ENCODE measurements around the gene JMJD6.
"Not testable (repeated sequence)": the region's sequence is repeated elsewhere in the genome, so short reads cannot be mapped to it uniquely, and the experiment has no call there.

JMJD6 gene

DNA sequence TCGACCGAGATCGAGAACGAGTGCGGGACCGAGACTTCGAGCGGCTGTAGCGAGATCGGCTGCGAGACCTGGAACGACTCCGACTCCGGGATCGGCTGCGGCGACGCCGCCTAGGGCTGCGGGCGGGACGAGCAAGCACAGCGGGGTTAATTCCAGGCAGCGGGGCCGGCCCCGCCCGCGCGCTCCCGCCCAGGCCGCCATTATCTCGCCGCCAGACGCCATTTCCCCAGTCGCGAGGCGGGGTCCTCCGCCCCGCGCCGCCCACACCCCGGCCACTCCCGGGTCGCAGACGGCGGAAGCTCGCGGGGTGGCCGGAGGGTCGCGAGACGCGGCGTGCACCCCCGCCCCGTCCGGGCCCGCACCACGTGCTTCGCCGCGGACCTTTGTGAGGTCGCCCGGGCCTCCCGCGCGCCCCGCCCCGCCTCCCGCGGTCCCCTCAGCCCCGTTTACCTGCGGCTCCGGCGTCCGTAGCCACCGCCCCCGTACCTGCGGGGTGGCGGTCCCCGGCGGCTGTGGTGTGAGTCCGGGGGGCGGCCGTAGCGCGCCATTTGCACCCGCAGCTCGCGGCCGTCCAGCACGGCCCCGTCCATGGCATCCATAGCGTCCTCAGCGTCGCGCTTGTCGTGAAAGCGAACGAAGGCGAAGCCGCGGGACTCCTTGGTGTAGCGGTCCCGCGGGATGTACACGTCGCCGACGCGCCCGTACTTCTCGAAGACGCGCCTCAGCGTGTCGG, 10.1 kb upstream of the JMJD6 start:
- DNase-seq: peak; percentile 60

DNA sequence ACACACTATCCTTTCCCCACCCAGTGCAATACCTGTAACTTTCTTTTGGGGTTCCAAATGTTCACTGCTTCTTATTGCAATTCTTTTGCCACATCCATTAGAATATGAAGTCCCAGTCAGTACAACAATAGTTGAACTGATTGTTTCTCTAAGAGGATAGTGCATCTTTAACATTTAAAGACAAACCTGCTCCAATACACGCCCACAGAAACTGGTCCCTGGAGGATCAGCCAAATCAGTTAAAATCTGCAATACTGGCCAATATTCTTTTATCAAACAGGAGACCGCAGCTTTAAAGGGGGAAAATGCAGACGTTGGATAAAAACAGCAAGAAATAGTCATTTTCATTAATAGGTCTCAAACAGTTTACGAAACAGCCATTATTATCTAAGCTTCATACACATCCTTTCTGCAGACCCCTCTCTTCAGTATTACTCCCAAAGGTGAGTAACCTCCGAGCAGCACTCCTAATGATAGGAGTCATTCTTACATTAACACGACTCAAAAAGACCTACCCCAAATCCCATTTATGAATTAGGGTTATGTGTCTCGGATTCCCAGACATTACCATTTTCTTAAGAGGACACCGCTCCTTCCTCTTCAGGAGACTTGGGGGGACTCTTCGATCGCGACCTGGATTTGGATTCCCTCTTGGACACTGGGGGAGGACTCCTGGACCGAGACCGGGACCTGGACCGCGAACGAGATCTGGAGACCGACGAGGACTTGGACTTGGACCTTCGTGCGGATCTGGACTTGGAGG, 9.4 kb upstream of the JMJD6 start:
- no peak for DNase-seq

DNA sequence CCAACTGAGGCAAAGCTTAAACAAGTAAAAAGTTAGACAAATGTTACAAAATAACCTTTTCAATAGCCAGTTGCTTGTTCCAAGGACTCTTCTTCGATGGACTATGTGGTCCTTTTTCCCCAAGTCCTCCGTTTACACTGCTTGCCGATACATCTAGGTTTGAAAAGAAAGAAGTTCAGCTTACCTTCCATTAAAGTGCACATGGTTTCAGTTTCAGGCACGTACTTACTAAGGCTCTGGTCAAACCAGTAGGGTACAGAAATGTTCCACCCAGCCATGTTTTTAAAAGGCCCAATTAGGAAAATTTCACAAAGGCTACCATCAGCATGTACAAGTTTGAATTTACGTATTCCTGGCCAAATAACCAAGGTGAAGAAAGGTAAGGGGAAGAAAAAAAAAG, 8.6 kb upstream of the JMJD6 start:
- peak; percentile 70 for DNase-seq

DNA sequence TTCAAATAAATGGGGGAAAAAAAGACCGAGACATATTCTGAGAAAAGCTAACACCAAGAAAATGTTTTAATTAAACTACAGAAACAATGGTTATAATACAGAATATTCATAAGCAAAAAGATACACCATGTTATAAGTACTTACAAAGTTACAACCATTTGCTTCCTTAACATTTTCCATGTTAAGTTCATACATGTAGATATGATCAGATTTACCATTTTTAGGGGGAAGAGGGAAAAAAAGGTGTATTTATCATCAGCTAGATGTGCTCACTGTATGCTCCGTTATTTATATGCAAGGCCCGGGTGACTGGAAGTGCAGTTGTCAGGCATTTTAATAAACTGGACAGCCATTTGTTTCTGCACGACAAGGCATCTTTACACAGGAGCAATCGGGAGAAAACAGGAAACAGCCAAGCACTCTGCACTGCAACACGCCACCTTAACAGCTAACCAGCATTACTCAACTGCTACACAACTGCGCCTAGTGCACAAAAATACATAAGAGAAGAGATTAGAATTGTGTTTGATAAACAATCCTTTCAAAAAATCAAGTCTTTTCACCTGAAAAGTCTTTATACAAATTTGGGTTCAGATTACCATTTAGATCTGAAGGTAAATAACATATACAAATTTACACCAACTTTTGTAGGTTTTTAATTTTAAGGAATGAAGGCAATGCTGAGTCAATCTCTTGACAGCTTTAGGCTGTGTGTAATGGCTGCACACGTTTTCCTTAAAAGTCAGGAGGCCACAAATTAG, 7.9 kb upstream of the JMJD6 start:
- peak; percentile 52 for DNase-seq

DNA sequence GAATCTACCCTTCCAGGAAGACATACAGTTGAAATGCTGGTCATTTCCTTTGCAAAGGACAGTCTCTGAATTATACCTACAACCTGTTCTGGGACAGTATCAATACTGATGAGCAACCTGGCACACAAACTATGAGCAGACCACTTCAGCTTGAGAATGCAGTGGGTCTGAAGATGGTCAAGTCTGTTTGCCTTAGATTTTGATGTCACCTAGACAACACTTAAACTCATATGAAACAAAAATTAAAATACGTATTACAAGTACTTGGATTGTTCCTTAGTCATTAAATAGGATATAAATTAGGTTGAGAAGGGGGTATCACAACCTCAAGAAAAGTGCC, 7.2 kb upstream of the JMJD6 start:
- no peak for DNase-seq

- DNase-seq: peak; percentile 22
Measured at GRCh38 chr17:76732734-76733617, 6.6 kb upstream of the JMJD6 start.

DNA sequence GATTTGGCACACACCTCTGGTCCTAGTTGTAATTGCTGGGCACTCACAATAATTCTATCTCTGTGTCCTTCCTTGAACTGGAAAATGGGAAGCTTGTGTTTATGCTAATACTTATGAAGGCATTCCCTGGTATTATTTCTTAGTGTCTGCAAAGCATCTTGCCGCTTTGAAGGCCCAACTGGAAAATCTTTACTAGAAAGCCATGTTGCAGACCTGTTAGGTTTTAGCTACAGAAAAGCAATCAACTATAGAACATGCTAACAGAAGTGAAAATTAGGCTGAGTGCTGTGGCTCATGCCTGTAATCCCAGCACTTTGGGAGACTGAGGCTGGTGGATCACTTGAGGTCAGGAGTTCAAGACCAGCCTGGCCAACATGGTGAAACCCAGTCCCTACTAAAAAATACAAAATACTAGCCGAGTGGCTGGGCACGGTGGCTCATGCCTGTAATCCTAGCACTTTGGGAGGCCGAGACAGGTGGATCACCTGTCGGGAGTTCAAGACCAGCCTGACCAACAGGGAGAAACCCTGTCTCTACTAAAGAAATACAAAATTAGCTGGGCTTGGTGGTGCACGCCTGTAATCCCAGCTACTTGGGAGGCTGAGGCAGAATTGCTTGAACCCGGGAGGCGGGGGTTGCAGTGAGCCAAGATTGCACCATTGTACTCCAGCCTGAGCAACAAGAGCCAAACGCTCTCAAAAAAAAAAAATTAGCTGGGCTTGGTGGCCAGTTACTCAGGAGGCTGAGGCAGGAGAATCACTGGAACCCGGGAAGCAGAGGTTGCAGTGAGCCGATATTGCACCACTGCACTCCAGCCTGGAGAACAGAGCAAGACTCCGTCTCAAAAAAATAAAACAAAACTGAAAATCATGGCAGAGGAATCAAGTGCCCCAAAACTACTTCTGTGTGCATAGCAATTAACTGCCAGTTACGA, 5.7 kb upstream of the JMJD6 start:
- not testable (repeated sequence) for DNase-seq

DNA sequence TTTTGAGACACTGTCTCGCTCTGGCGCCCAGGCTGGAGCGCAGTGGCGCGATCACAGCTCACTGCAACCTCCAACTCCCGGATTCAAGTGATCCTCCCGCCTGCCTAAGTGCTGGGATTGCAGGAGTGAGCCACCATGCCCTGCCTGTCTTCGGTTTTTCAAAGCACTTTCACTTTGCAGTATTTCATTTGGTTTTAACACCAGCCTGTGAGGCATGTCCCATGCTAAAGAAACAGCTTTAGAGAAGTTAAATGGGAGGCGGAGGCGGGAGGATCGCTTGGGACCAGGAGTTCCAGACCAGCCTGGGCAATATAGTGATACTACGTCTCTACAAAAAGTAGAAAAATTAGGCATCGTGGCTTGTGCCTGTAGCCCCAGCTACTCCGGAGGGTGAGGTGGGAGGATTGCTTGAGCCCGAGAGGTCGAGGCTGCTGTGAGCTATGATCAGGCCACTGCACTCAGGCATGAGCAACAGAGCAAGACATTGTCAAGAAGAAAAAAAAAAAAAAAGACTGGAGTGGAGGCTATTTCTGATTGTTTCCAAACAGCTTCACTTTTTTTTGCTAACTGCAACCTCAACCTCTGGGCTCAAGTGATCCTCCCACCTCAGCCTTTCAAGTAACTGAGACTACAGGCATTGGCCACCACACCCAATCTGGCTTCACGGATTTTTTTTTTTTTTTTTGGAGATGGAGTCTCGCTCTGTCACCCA, 1.5 kb upstream of the JMJD6 start:
- DNase-seq: peak; percentile 35

DNA sequence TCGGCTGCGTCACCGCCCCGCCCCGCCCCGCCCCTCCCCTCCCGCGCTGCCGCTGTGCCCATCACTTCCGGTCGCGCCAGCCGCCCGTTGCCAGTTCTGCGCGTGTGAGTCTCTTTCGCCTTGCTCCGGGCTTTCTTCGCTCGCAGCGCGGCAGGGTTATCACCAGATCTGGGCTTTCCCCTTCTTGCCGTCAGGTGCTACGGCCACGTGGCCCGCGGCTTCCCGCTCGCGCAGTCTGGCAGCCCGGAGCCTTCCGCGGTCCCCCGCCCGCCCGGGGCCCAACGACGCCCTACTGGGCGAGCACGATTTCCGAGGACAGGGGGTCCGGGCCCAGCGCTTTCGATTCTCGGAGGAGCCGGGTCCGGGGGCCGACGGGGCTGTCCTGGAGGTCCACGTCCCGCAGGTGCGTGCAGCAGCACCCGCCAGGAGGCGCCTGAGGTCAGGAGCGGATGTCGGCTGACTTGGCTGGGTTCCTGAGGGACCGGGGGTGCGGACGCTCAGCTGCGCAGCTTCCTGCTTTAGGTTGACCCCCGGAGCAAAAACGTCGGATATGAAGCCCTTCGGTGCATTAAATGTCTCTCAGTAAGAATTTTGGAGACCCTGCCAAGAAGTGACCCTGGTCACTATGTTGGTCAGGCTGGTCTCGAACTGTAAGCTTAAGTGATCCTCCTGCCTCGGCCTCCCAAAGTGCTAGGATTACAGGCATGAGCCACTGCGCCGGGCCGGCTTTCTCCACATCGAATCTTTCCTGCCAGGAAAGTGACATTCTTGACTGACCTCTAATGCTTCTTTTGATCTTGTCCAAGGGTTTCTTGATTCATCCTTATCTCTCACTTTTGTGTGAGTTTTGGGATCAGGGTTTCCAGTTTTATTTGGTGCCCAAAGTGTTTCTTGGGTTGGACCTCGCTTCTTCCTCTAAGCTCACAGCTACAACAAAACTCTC, 641 bp upstream of the JMJD6 start, which contains the start of gene METTL23:
METTL23 (plus strand) TSS at position 64 of the 943 bp plus-strand sequence. CDS start 2,872 bp downstream, outside the sequence.
- peak; percentile 89 for DNase-seq

GRCh38 chr17:76725580-76726230, 701 bp downstream of the JMJD6 start:
- peak; percentile 74 for DNase-seq

DNA sequence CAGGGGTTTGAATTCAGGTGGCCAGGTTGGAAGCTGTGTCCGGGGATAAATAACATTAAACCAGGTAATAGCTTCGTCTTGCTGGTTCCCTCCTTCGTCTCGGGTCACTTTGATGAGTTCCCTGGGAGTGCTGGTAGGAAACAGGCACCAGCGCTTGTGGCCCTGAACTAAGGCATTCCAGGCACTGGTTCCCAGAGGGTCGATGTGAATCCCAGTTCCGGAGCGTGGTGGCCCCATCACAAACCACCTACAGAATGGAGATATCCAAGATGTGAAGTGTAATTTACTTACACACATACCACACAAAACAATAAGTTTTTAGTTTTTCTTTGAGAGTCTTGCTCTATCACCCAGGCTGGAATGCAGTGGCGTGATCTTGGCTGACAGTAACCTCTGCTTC, 2.6 kb downstream of the JMJD6 start:
- DNase-seq: no peak

DNA sequence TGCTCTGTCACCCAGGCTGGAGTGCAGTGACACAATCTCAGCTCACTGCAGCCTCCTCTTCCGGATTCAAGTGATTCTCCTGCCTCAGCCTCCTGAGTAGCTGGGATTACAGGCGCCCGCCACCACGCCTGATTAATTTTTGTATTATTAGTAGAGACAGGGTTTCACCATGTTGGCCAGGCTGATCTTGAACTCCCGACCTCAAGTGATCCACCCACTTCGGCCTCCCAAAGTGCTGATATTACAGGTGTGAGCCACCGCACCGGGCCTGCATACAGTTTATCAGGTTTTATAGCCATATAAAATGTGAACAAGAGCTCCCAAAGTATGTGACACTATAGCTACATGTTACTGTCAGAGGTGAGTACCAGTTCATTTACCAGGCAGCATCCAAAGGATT, 3.4 kb downstream of the JMJD6 start:
- not testable (repeated sequence) for DNase-seq

DNA sequence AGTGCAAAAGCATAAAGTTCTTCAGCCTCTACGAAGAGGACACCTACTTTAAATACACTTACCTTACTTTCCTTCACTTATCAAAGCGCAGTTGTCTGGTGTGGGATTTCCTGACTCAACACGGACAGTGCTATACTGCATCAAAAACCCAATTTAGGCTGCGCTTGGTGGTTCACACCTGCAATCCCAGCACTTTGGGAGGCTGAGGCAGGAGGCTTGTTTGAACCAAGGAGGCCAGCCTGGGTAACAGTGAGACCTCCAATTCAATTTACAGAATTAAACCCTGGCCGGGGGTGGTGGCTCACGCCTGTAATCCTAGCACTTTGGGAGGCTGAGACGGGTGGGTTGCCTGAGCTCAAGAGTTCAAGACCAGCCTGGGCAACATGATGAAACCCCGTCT, 4.1 kb downstream of the JMJD6 start:
- no peak for DNase-seq

DNA sequence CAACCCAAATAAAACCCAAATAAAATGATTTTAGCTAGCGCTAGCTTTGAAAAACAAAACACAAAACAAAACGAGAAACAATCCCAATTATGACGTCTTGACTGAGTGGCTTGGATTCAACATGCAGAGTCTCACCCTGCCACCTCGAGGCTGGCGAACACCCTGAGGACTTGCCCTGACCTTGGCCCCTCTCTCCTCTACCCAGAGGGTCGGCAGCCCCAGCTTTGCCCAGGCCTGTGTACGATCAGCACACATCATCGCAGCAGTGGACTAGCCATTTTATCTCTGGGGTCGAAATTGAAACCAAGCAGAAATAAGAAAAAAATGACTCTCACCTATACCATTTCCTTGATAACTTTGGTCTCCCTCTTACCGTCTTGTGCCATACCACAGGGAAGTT, 4.9 kb downstream of the JMJD6 start:
- DNase-seq: no peak

GRCh38 chr17:76720941-76721340, 5.5 kb downstream of the JMJD6 start:
- DNase-seq: no peak

DNA sequence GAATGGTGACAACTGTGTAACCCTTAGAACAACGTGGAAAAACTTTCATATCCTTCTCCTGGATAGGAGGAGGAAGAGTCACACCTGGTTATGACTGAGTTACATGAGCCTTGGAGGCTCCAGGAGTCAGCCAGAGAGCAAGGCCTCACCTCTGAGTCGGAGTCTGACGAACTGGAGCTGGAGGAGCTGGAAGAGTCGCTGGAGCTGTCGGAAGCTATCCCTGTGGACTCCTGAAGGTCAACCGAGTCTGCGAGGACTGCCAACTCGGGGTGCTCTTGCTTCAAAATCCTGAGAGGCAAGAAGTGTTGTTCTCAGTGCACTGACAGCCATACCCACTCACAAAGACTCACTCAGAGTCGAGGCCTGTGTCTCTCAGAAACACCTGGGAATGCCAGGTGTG, 6.2 kb downstream of the JMJD6 start:
- DNase-seq: no peak

DNA sequence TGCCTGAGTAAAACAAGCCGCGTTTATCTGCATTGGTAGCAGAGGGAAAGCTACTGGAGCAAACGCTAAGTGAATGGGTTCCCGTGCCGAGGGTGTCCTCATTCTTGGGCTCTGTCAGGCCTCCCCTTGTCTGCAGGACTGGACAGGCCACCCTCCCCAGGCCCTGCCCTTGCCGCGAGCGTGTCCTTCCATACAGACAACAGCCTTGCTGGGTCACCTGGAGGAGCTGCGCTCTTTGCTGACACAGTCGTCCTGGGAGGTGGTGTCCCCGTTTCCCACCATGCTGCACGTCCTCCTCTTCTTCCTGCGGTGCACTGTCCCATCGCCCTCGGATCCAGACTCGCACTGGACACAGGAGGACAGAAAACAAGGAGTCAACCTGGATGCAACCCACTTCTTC, 7.9 kb downstream of the JMJD6 start:
- DNase-seq: no peak

DNA sequence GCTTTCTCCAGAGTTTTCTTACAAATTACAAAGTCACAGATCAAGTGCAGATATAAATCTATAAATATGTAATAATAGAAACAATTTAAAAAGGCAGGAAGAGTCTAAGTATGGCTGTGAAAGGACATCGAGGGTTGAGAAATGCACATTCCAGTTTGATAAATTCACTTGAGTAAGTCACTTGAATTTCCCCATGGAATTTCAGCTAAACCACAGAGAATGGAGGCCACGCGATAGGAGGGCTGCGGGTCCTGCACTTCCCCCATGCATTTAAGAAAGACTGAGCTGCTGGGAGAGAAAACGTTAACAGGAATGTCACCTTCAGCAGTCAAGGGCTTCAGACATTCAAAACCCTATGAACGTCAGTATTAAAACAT, 9.6 kb downstream of the JMJD6 start:
- DNase-seq: no peak
